Measurements from ENCODE around the gene ZSCAN23. TPM values are rescaled to one million over a fixed set of nuclear protein-coding genes. Genes with fewer than 3 reads are reported as not detected.
A peak's percentile ranks its signal among the peaks of the same experiment; 100 is the strongest.

ZSCAN23 gene
- total RNA-seq, 4 donors from 2014 or later: 1.5 to 6.6 (median 2.6) TPM

GRCh38 chr6:28402197-28402596, 41.1 kb downstream of the ZSCAN23 start:
- no peaks in the 10 kb centered on the region for H3K9me3 ChIP-seq
- H3K27me3 ChIP-seq: peaks cover 0 to 3% of the 10 kb centered on the region in 2 donors
- WGBS, 2 donors: 35 to 69% methylated on average over 2 of the region's 2 CpGs
- no peak overlapping the region for H3K4me3 ChIP-seq
- TF ChIP-seq EP300 (IDR thresholded peaks at IDR 0.05) (no peak), CTCF (IDR thresholded peaks at IDR 0.05) (no peak), POLR2A (IDR thresholded peaks at IDR 0.05) (no peak)
- H3K4me1 ChIP-seq: peaks cover 0 to 21% (median 6%) of the 10 kb centered on the region in 4 donors
- H3K36me3 ChIP-seq: peaks cover 0 to 9% (median 0%) of the 10 kb centered on the region in 3 donors
- no peak for DNase-seq (ENCODE audit: low spot score in 2 of 2)
- H3K27ac ChIP-seq: no peak overlapping the region

GRCh38 chr6:28401172-28401571, 42.1 kb downstream of the ZSCAN23 start:
- no peak for TF ChIP-seq EP300 (IDR thresholded peaks at IDR 0.05)
- no peak for TF ChIP-seq CTCF (IDR thresholded peaks at IDR 0.05)
- no peak for TF ChIP-seq POLR2A (IDR thresholded peaks at IDR 0.05)
- no peak overlapping the region for H3K4me3 ChIP-seq
- peaks cover 0 to 3% of the 10 kb centered on the region in 2 donors for H3K27me3 ChIP-seq
- H3K9me3 ChIP-seq: no peaks in the 10 kb centered on the region
- 54 to 70% methylated on average over 1 of the region's 1 CpG for WGBS, 2 donors
- H3K4me1 ChIP-seq: peaks cover 0 to 30% (median 6%) of the 10 kb centered on the region in 4 donors
- peaks cover 0 to 18% (median 0%) of the 10 kb centered on the region in 3 donors for H3K36me3 ChIP-seq
- H3K27ac ChIP-seq: no peak overlapping the region
- no peak for DNase-seq (ENCODE audit: low spot score in 2 of 2)

- TF ChIP-seq CTCF (IDR thresholded peaks at IDR 0.05) (no peak), EP300 (IDR thresholded peaks at IDR 0.05) (no peak), POLR2A (IDR thresholded peaks at IDR 0.05) (no peak)
- H3K27ac ChIP-seq: peak overlapping the region in 3 of 4 donors; percentile 51 to 71 (median 70)
- peaks cover 0 to 26% (median 0%) of the 10 kb centered on the region in 3 donors for H3K36me3 ChIP-seq
- H3K4me3 ChIP-seq: peak overlapping the region; percentile 49 to 97 (median 78)
- 20 to 25% methylated on average over 8 of the region's 8 CpGs for WGBS, 2 donors
- no peaks in the 10 kb centered on the region for H3K9me3 ChIP-seq
- peaks cover 0 to 3% of the 10 kb centered on the region in 2 donors for H3K27me3 ChIP-seq
- DNase-seq (ENCODE audit: low spot score in 2 of 2): no peak
- H3K4me1 ChIP-seq: peaks cover 0 to 30% (median 6%) of the 10 kb centered on the region in 4 donors
Observed at GRCh38 chr6:28400122-28400451, 43.2 kb downstream of the ZSCAN23 start.

- Histone ChIP-seq H3K27ac (peak within 1 kb of the TSS in 3 of 4 donors; percentile 51 to 71 (median 70)), H3K27me3 (peaks cover 0 to 3% of the 10 kb centered on the region in 2 donors), H3K4me3 (peak within 1 kb of the TSS; percentile 49 to 97 (median 78)), H3K4me1 (peaks cover 0 to 30% (median 6%) of the 10 kb centered on the region in 4 donors), H3K36me3 (peaks cover 0 to 32% (median 0%) of the 10 kb centered on the region in 3 donors), H3K9me3 (no peaks in the 10 kb centered on the region)
- peak; percentile 42 to 52 for DNase-seq (ENCODE audit: low spot score in 2 of 2)
- TF ChIP-seq POLR2A (IDR thresholded peaks at IDR 0.05) (no peak), EP300 (IDR thresholded peaks at IDR 0.05) (peak in 1 of 2 donors; percentile 67), CTCF (IDR thresholded peaks at IDR 0.05) (peak; percentile 40 to 63 (median 49))
- WGBS, 2 donors: 1% methylated on average over 26 to 41 of the region's 49 CpGs
Observed at GRCh38 chr6:28399350-28400121, 43.8 kb downstream of the ZSCAN23 start, which contains the start of gene ZSCAN12. Gene ZSCAN12 (minus strand): TSS chr6:28399747. CDS start chr6:28398405, 1,342 bp downstream.

- no peak for DNase-seq (ENCODE audit: low spot score in 2 of 2)
- H3K27ac ChIP-seq: no peak overlapping the region
- no peak for TF ChIP-seq POLR2A (IDR thresholded peaks at IDR 0.05)
- no peak for TF ChIP-seq CTCF (IDR thresholded peaks at IDR 0.05)
- TF ChIP-seq EP300 (IDR thresholded peaks at IDR 0.05): no peak
- H3K9me3 ChIP-seq: peaks cover 0 to under 1% (median 0%) of the 10 kb centered on the region in 4 donors
- no peak overlapping the region for H3K4me3 ChIP-seq
- peaks cover 0 to 66% (median 9%) of the 10 kb centered on the region in 3 donors for H3K36me3 ChIP-seq
- WGBS, 2 donors: 94 to 96% methylated on average over 4 of the region's 4 CpGs
- no peaks in the 10 kb centered on the region for H3K27me3 ChIP-seq
- peaks cover 0 to 30% (median 6%) of the 10 kb centered on the region in 4 donors for H3K4me1 ChIP-seq
Observed at GRCh38 chr6:28395918-28396317, 47.4 kb downstream of the ZSCAN23 start.
